ENCODE results near the gene IGSF21. TPM values are rescaled to one million over a fixed set of nuclear protein-coding genes. Genes with fewer than 3 reads are reported as not detected.

IGSF21 gene
- total and polyA plus RNA-seq, 9 donors: 0.04 to 0.48 (median 0.21) TPM; not detected in 1

- Histone ChIP-seq H3K4me1 (ENCODE audit: control insufficient read depth, insufficient read depth, low read length) (no peaks in the 10 kb centered on the region), H3K4me3 (ENCODE audit: low read length) (no peak overlapping the region), H3K9me3 (replicated peaks; ENCODE audit: control insufficient read depth, low read depth, low read length) (no peaks in the 10 kb centered on the region), H3K36me3 (ENCODE audit: control insufficient read depth, insufficient read depth, low read length) (no peaks in the 10 kb centered on the region), H3K27me3 (ENCODE audit: control insufficient read depth, insufficient read depth, low read length) (peaks cover 4% of the 10 kb centered on the region), H3K27ac (ENCODE audit: low read length) (no peak overlapping the region)
- no peak for DNase-seq
- no CpG with 5 or more reads among the region's 3 CpGs for WGBS (ENCODE audit: insufficient coverage)
Measured at GRCh38 chr1:18417316-18418269, 310.0 kb downstream of the IGSF21 start.

DNA sequence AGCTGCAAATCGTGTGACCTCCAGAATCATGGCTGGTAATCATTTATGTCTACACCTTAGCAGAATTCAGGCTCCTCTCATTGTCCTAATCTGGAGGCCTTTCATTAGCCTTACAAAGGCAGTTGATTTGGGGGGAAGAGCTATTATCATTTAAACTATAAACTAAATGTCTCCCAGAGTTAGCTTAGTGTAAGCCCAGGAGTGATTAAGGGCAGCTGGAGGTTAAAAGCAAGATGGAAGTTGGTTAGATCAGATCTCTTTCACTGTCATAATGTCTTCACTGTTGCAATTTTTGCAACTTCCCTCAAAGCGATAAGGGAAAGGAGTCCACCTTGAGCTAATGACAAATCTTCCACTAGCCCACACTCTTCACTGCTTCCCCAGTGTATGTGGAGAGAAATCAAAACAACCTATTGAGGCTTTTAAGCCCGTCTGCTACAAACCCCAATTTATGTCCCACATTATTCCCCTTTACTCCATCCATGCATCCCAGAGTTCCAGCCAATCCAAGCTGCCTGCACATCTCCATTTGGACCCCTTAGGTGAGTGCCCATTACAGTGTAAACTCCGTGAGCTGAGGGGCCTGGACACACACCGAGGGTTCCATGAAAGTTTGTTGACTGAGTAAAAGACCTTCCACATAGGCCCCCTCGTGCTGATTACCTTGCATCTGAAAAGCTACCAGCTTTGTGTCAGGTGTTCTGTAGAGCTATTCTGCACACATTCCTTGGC lies 311.7 kb downstream of the IGSF21 start:
- Histone ChIP-seq H3K9me3 (replicated peaks; ENCODE audit: control insufficient read depth, low read depth, low read length) (no peaks in the 10 kb centered on the region), H3K36me3 (ENCODE audit: control insufficient read depth, insufficient read depth, low read length) (no peaks in the 10 kb centered on the region), H3K4me3 (ENCODE audit: low read length) (no peak overlapping the region), H3K27ac (ENCODE audit: low read length) (no peak overlapping the region), H3K27me3 (ENCODE audit: control insufficient read depth, insufficient read depth, low read length) (no peaks in the 10 kb centered on the region), H3K4me1 (ENCODE audit: control insufficient read depth, insufficient read depth, low read length) (no peaks in the 10 kb centered on the region)
- WGBS (ENCODE audit: insufficient coverage): 49% methylated on average over 3 of the region's 6 CpGs
- no peak for DNase-seq

DNA sequence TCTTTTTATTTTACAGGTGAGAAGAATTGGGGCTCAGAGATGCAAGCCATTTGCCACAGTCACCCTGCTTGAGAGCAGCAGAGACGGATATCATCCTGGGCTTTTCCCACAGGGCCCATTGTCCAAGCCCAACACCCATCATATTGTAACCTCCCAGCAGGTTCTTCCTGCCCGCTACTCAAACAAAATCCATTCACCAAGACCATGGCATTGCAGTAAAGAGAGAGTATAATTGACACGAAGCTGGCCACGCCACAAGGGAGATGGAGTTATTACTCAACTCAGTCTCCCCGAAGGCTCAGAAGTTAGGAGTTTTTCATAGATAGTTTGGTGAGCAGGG lies 312.2 kb downstream of the IGSF21 start:
- WGBS (ENCODE audit: insufficient coverage): no CpG with 5 or more reads among the region's 5 CpGs
- Histone ChIP-seq H3K27me3 (ENCODE audit: control insufficient read depth, insufficient read depth, low read length) (no peaks in the 10 kb centered on the region), H3K4me1 (ENCODE audit: control insufficient read depth, insufficient read depth, low read length) (no peaks in the 10 kb centered on the region), H3K36me3 (ENCODE audit: control insufficient read depth, insufficient read depth, low read length) (no peaks in the 10 kb centered on the region), H3K4me3 (ENCODE audit: low read length) (no peak overlapping the region), H3K27ac (ENCODE audit: low read length) (no peak overlapping the region), H3K9me3 (replicated peaks; ENCODE audit: control insufficient read depth, low read depth, low read length) (no peaks in the 10 kb centered on the region)
- no peak for DNase-seq

DNA sequence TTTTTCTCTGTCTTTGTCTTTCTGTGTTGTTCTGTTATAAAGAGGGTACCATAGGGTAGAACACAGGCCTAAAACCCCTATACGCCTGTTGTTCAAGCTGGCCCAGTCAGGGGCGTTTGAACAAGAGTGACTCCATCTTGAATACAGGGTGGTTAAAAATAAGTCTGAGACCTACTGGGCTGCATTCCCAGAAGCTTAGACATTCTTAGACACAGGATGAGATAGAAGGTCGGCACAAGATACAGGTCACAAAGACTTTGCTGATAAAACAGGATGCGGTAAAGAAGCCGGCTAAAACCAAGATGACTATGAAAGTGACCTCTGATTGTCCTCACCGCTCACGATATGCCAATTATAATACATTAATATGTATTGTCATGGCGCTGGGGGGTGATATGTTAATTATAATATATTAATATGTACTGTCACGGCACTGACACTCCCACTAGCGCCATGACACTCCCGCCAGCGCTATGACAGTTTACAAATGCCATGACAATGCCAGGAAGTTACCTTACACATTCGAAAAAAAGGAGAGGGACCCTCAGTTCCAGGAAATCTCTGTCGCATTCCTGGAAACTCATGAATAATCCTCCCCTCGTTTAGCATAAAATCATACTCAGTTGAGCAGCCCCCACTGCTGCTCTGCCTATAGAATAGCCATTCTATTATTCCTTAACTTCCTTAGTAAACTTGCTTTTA lies 314.6 kb downstream of the IGSF21 start:
- Histone ChIP-seq H3K4me1 (ENCODE audit: control insufficient read depth, insufficient read depth, low read length) (no peaks in the 10 kb centered on the region), H3K4me3 (ENCODE audit: low read length) (no peak overlapping the region), H3K36me3 (ENCODE audit: control insufficient read depth, insufficient read depth, low read length) (no peaks in the 10 kb centered on the region), H3K9me3 (replicated peaks; ENCODE audit: control insufficient read depth, low read depth, low read length) (peaks cover 5% of the 10 kb centered on the region), H3K27ac (ENCODE audit: low read length) (no peak overlapping the region), H3K27me3 (ENCODE audit: control insufficient read depth, insufficient read depth, low read length) (peaks cover 2% of the 10 kb centered on the region)
- DNase-seq: no peak
- WGBS (ENCODE audit: insufficient coverage): 82% methylated on average over 9 of the region's 15 CpGs

- DNase-seq: no peak
- Histone ChIP-seq H3K36me3 (ENCODE audit: control insufficient read depth, insufficient read depth, low read length) (no peaks in the 10 kb centered on the region), H3K4me1 (ENCODE audit: control insufficient read depth, insufficient read depth, low read length) (no peaks in the 10 kb centered on the region), H3K9me3 (replicated peaks; ENCODE audit: control insufficient read depth, low read depth, low read length) (peaks cover 5% of the 10 kb centered on the region), H3K4me3 (ENCODE audit: low read length) (no peak overlapping the region), H3K27ac (ENCODE audit: low read length) (no peak overlapping the region), H3K27me3 (ENCODE audit: control insufficient read depth, insufficient read depth, low read length) (peaks cover 2% of the 10 kb centered on the region)
- 76% methylated on average over 4 of the region's 5 CpGs for WGBS (ENCODE audit: insufficient coverage)
Measured at GRCh38 chr1:18422954-18423353, 315.4 kb downstream of the IGSF21 start.

DNA sequence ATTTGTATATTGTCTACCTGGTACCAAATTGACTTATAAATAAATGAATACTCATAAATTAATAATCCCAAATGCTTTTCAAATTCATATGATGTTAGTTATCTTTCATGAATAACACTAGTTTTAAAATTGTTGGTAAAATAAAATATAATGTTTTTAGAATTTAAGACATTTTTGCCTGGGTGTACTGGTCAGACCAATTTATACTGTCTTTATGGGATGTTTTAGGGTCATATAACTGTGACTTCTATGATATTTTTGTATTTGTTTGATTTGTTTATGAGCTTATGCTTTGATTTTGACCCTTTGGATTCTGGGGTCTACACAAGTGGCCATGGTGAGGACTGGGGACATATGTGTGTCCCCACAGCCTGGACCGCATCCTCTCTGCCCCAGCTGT lies 319.0 kb downstream of the IGSF21 start:
- H3K4me1 ChIP-seq (ENCODE audit: control insufficient read depth, insufficient read depth, low read length): no peaks in the 10 kb centered on the region
- peaks cover 2% of the 10 kb centered on the region for H3K27me3 ChIP-seq (ENCODE audit: control insufficient read depth, insufficient read depth, low read length)
- no peak overlapping the region for H3K27ac ChIP-seq (ENCODE audit: low read length)
- H3K4me3 ChIP-seq (ENCODE audit: low read length): no peak overlapping the region
- no peaks in the 10 kb centered on the region for H3K36me3 ChIP-seq (ENCODE audit: control insufficient read depth, insufficient read depth, low read length)
- no CpG with 5 or more reads among the region's 1 CpG for WGBS (ENCODE audit: insufficient coverage)
- peaks cover 5% of the 10 kb centered on the region for H3K9me3 ChIP-seq (replicated peaks; ENCODE audit: control insufficient read depth, low read depth, low read length)
- no peak for DNase-seq
